Measurements from ENCODE around the gene CYP4V2. TPM values are rescaled to one million over a fixed set of nuclear protein-coding genes. Genes with fewer than 3 reads are reported as not detected.
"Not testable (repeated sequence)": the region's sequence is repeated elsewhere in the genome, so short reads cannot be mapped to it uniquely, and the experiment has no call there.

The CYP4V2 gene
- total RNA-seq, 1 donor from 2014 or later: 4.5 TPM

GRCh38 chr4:186243331-186243730 lies 52.0 kb downstream of the CYP4V2 start:
- TF ChIP-seq CTCF (IDR thresholded peaks at IDR 0.05; ENCODE audit: unreplicated experiment): no peak
- no peaks in the 10 kb centered on the region for H3K4me1 Mint-ChIP-seq
- peaks cover 11% of the 10 kb centered on the region for H3K9me3 Mint-ChIP-seq
- no peak overlapping the region for H3K4me3 Mint-ChIP-seq
- DNase-seq (ENCODE audit: low spot score in 2 of 2, unreplicated experiment in 2 of 2): no peak
- no peak overlapping the region for H3K27ac Mint-ChIP-seq
- peaks cover 17% of the 10 kb centered on the region for H3K27me3 Mint-ChIP-seq (ENCODE audit: low read depth)
- no peaks in the 10 kb centered on the region for H3K36me3 Mint-ChIP-seq

GRCh38 chr4:186244835-186245234 lies 53.5 kb downstream of the CYP4V2 start:
- peaks cover 17% of the 10 kb centered on the region for H3K27me3 Mint-ChIP-seq (ENCODE audit: low read depth)
- H3K4me1 Mint-ChIP-seq: no peaks in the 10 kb centered on the region
- H3K27ac Mint-ChIP-seq: no peak overlapping the region
- TF ChIP-seq CTCF (IDR thresholded peaks at IDR 0.05; ENCODE audit: unreplicated experiment): no peak
- H3K36me3 Mint-ChIP-seq: no peaks in the 10 kb centered on the region
- DNase-seq (ENCODE audit: low spot score in 2 of 2, unreplicated experiment in 2 of 2): no peak
- H3K9me3 Mint-ChIP-seq: peaks cover 6% of the 10 kb centered on the region
- H3K4me3 Mint-ChIP-seq: no peak overlapping the region

- DNase-seq (ENCODE audit: low spot score in 2 of 2, unreplicated experiment in 2 of 2); H3K4me3 Mint-ChIP-seq; H3K36me3 Mint-ChIP-seq; H3K4me1 Mint-ChIP-seq; H3K9me3 Mint-ChIP-seq; H3K27ac Mint-ChIP-seq: not testable (repeated sequence)
- H3K27me3 Mint-ChIP-seq (ENCODE audit: low read depth): peaks cover 35% of the 10 kb centered on the region
These were observed 55.8 kb downstream of the CYP4V2 start for GRCh38 chr4:186247062-186247752.

GRCh38 chr4:186248643-186249042 lies 57.3 kb downstream of the CYP4V2 start:
- TF ChIP-seq CTCF (IDR thresholded peaks at IDR 0.05; ENCODE audit: unreplicated experiment): no peak
- H3K4me1 Mint-ChIP-seq: peaks cover 2% of the 10 kb centered on the region
- peaks cover 6% of the 10 kb centered on the region for H3K9me3 Mint-ChIP-seq
- DNase-seq (ENCODE audit: low spot score in 2 of 2, unreplicated experiment in 2 of 2): no peak
- no peak overlapping the region for H3K27ac Mint-ChIP-seq
- peaks cover 35% of the 10 kb centered on the region for H3K27me3 Mint-ChIP-seq (ENCODE audit: low read depth)
- no peak overlapping the region for H3K4me3 Mint-ChIP-seq
- H3K36me3 Mint-ChIP-seq: no peaks in the 10 kb centered on the region

GRCh38 chr4:186249785-186250754 lies 58.7 kb downstream of the CYP4V2 start:
- no peak overlapping the region for H3K27ac Mint-ChIP-seq
- DNase-seq (ENCODE audit: low spot score in 2 of 2, unreplicated experiment in 2 of 2): no peak
- H3K4me3 Mint-ChIP-seq: no peak overlapping the region
- no peaks in the 10 kb centered on the region for H3K36me3 Mint-ChIP-seq
- peaks cover 6% of the 10 kb centered on the region for H3K9me3 Mint-ChIP-seq
- peaks cover 2% of the 10 kb centered on the region for H3K4me1 Mint-ChIP-seq
- H3K27me3 Mint-ChIP-seq (ENCODE audit: low read depth): peaks cover 44% of the 10 kb centered on the region
- TF ChIP-seq CTCF (IDR thresholded peaks at IDR 0.05; ENCODE audit: unreplicated experiment): no peak

GRCh38 chr4:186250760-186251159 lies 59.4 kb downstream of the CYP4V2 start:
- no peak for DNase-seq (ENCODE audit: low spot score in 2 of 2, unreplicated experiment in 2 of 2)
- Mint-ChIP-seq H3K27me3 (ENCODE audit: low read depth) (peaks cover 43% of the 10 kb centered on the region), H3K27ac (no peak overlapping the region), H3K36me3 (no peaks in the 10 kb centered on the region), H3K4me3 (no peak overlapping the region), H3K4me1 (peaks cover 2% of the 10 kb centered on the region), H3K9me3 (peaks cover 6% of the 10 kb centered on the region)
- TF ChIP-seq CTCF (IDR thresholded peaks at IDR 0.05; ENCODE audit: unreplicated experiment): no peak

All from mesothelial cell of epicardium (in vitro differentiated cells).